Epithelial cell of esophagus (primary cell): Measurements from ENCODE around the gene ADGRD1.

Source experiments
- DNase-seq: peaks from one replicate; pipeline ENCODE4 v3.0.0; 2010; ENCODE audit warnings: low read depth
- H3K4me3 ChIP-seq: 2 replicates; pipeline ENCODE4 v1.5.1; 2011; ENCODE audit warnings: mild to moderate bottlenecking, low read length, control low read depth
- CTCF ChIP-seq: IDR thresholded peaks from 2 replicates; pipeline ENCODE4 v1.5.1; 2011; ENCODE audit warnings: low read depth, mild to moderate bottlenecking, low read length, control low read depth, inconsistent platforms; ENCODE audit not compliant: insufficient read depth; ENCODE audit errors: missing control alignments

ADGRD1 gene

GRCh38 chr12:131025939-131026702 is 72.4 kb downstream of the ADGRD1 start:
- no peak overlapping the region for H3K4me3 ChIP-seq
- TF ChIP-seq CTCF, result no peak
- DNase-seq, result no peak

- TF ChIP-seq CTCF, result no peak
- no peak overlapping the region for H3K4me3 ChIP-seq
These were observed 73.0 kb downstream of the ADGRD1 start for GRCh38 chr12:131026754-131027153.

GRCh38 chr12:131027264-131027663 is 73.6 kb downstream of the ADGRD1 start:
- DNase-seq, result no peak
- TF ChIP-seq CTCF, result no peak
- no peak overlapping the region for H3K4me3 ChIP-seq

More at GRCh38 chr12:131026754-131027153, 73.0 kb downstream of the ADGRD1 start:
- DNase-seq, result no peak

DNA sequence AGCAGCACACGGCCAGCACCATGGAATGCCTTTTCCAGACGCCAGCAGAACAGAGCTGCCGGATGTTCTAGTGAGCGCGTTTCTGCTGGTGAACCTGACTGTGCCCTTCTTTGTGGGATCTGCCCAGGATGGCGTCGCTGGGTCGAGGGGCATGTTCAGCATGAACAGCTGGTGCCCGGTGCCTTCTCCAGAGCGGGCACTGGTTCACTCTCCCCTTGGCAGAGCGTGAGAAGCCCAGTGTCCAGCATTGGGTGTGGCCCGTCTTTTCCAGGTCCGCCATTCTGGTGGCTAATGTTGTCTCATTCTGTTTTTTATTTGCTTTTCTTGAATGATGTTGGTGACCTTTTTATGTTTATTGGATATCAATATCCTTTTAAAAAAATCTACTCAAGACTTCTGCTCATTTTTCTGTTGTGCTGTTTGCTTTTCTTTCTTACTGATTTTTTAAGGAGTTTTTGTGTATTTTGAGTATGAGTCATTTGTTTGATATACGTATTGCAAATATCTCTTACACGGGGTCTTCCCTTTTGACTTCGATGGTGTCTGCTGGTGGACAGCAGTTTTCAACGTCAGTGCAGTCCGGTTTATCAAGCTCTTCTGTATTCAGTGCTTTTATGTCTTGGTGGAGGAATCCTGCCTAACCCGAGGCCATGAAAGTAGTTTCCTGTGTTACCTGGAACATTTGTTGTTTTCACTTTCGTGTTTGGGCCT is 74.3 kb downstream of the ADGRD1 start:
- no peak for DNase-seq
- no peak overlapping the region for H3K4me3 ChIP-seq
- no peak for TF ChIP-seq CTCF

- TF ChIP-seq CTCF, result no peak
- no peak for DNase-seq
- no peak overlapping the region for H3K4me3 ChIP-seq
These were observed 75.1 kb downstream of the ADGRD1 start for GRCh38 chr12:131028587-131029338.

DNA sequence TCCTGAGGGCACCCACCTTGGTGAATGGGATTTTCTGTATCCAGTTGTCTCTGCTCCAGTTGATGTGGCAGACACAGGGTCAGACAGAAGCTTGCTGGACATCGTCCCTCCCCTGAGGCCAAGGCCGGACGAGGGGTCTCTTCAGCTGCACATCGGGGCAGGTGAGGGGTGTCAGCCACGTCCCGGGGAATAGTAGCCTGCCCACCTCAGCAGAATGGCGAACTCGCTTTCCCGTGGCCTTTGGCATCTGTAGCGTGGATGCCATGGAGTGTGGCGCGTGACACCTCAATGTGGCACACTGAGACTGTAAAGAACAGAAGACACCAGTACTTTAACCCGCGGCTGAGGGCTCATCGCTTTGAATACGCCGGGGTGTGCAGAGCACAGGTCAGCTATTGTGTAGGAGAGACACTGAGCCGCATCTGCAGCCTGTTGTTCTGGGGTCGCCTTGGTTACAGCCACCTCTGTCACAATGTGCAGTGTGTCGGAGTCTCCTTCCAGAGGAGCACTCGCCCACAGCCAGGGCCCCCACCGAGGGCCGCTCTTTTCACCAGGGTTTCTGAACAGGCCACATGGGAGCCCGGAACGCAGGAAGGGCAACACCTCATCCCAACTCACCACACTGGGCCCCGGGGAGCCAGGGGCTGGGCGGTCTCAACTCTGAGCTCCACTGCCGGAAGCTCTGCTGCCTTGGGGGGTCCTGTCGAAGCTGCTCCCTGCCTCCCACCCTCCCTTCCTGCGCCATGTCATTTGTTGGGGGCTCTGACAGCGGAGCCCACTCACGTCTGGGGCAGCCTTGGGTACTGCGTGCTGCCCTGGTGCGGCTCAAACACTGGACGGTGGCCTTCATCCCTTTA is 77.0 kb downstream of the ADGRD1 start:
- no peak for TF ChIP-seq CTCF
- no peak overlapping the region for H3K4me3 ChIP-seq
- no peak for DNase-seq
